Stimulated activated CD4-positive, alpha-beta T cell treated with anti-CD3 and anti-CD28 coated beads, Interleukin-15, amount 100 ng/mL, for 1 hour (primary cell): ENCODE measurements around the gene FIBP.
"Not testable (repeated sequence)": the region's sequence is repeated elsewhere in the genome, so short reads cannot be mapped to it uniquely, and the experiment has no call there.

Experiments used
- DNase-seq, 2 donors: peaks; one replicate each; pipeline ENCODE4 v3.0.0-alpha.2; 2020; ENCODE audit warnings: low read depth in 1 of 2, low spot score in 1 of 2

Gene FIBP

DNA sequence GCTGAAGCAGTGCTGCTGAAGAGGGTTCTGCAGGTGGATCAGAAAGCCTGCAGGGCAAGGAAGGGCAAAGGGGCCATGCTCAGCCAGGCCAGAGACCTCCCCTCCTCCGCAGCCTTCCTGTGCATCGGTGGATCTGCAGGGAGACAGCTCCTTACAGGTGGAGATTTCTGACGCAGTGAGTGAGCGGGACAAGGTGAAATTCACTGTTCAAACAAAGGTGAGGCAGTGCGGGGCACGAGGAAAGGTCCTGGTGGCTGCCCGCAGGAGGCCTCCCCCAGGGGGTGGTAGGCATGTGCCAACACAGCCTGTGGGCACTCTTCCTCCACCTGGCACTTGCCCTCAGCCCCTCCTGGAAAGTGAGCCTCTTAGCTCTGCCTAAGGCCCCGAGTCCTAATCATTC lies 38.9 kb downstream of the FIBP start:
- DNase-seq, result no peak

DNA sequence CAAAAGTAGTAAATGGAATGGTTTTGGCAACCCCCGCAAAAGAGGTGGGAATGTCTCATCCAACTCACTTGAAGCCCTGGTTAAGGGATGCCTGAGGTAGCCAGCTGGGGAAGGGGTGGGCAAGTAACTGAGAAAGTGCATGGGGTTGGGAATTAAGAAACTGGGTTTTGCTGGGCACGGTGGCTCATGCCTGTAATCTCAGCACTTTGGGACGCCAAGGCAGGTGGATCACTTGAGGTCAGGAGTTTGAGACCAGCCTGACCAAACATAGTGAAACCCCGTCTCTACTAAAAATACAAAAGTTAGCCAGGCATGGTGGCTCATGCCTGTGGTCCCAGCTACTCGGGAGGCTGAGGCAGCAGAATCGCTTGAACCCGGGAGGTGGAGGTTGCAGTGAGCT lies 39.6 kb downstream of the FIBP start:
- DNase-seq, result not testable (repeated sequence)

DNA sequence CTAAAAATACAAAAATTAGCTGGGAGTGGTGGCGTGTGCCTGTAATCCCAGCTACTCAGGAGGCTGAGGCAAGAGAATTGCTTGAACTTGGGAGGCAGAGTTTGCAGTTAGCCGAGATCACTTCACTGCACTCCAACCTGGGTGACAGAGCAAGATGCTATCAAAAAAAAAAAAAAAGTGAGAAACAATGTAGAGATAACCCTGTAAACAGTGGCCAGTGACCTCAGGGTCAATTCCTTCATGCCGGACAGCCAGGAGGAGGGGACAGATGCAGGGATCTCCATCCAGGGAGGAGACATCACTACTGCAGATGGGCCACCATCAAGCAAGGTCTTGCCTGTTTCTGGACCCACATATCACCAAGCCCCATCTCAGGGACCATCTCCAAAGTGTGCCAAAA lies 40.5 kb downstream of the FIBP start:
- no peak for DNase-seq

DNA sequence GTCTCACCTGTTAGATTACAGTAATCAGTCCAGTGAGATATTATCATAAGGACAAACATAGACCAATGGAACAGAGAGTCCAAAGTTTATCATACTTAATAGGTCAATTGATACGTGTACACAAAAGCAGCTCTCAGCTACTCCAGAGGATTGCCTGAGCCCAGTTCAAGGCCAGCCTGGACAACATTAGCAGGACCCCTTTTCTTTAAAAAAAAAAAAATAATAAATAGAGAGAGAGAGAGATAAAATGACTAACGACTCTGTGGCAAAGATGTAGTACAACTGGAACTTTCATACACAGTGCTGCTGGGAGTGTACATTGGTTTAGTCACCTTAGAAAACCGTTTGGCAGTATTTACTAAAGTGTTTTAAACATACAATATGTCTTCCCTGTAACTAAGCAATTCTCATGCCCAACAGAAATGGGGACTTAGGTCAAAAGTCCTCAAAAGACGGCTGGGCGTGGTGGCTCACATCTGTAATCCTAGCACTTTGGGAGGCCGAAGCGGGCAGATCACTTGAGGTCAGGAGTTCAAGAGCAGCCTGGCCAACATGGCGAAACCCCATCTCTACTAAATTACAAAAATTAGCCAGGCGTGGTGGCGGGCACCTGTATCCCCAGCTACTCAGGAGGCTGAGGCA lies 43.9 kb downstream of the FIBP start:
- no peak for DNase-seq

DNA sequence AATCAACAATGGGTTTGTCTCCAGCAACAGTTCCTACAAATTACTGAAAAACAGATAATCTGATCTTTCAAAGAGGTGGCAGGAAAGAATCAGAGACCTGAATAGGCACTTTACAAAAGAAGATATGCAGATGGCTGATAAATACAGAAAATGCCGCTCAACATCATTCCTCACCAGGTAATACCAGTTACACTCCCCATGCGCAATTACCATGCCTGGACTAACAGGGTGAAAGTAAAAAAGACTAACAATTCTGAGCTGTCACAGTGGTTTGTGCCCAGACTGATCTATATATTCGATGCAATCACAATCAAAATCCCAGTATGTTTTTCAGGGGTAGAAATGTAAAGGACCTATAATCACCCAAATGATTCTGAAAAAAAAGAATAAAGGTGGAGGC lies 44.5 kb downstream of the FIBP start:
- no peak for DNase-seq

DNA sequence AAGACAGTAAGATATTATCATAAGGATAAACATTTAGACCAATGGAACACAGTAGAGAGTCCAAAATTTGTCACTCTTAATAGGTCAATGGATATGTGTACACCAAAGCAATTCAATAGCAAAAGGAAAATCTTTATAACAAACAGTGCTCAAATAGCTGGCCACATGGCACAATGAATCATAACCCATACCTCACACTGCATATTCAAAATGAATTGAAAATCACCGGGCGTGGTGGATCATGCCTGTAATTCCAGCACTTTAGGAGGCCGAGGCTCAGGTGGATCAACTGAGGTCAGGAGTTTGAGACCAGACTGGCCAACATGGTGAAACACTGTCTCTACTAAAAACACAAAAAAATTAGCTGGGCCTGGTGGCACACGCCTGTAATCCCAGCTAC lies 46.1 kb downstream of the FIBP start:
- no peak for DNase-seq

DNA sequence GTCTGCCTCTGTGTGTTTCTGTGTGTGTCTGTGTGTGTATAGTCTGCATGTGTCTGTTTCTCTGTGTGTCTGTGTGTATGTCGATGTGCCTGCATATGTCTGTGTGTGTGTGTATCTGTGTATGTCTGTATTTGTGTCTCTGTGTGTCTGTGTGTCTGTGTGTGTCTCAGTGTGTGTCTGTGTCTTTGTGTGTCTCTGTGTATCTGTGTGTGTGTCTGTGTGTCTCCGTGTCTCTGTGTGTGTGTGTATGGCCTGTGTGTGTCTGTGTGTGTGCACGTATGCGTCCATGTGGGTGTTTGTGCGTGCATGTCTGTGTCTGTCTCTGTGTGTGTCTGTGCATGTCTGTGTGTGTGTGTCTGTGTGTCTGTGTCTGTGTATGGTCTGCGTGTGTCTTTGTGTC lies 54.1 kb downstream of the FIBP start:
- DNase-seq, result no peak
